ENCODE data around the gene ATP5MK. TPM values are rescaled to one million over a fixed set of nuclear protein-coding genes. Genes with fewer than 3 reads are reported as not detected.

ATP5MK gene
- polyA plus RNA-seq, 1 of the 3 experiments (the other 2 are of a cell fraction) = 408 TPM

- H3K4me1 ChIP-seq (ENCODE audit: control insufficient read depth in 1 of 2, insufficient read depth in 2 of 2, low read depth in 1 of 2, low read length in 1 of 2) = no peaks in the 10 kb centered on the region; a peak in 1 of 4 replicates
Measured at GRCh38 chr10:103444478-103444877, 48.2 kb upstream of the ATP5MK start.

DNA sequence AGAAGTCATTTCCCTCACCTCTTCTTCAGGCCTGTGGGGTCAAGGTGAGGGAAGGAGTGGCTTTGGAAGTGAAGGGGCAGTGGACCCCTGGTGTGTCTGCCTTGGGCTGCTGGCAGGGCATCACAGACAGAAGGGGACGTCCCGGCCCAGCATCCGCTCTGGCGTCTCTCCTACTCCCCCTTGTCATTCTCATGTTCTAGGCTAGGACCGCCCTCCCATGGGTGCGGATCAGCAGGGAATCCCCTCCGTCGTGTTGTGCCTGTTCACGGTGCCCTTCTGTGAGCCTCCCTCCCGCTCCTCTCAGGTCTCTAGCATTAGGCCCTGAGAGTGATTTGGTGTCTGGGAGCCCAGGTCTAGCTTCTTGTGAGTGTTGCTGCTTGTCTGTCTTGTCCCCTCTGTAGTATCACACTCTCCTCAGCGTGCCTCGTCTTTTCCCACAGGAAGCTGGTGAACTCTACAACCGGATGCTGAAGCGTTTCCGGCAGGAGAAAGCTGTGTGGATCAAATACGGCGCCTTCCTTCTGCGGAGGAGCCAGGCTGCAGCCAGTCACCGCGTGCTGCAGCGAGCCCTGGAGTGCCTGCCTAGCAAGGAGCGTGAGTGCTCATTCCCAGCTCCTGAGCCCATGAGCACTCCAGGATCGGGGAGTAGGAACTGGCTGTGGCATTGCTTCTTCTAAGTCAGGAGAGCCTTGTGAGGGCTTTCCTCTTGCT is 47.4 kb upstream of the ATP5MK start:
- CTCF ChIA-PET = interaction anchor here (1.3 to 3.2 kb wide), 2 partner anchors 27 to 42 kb away, joined by 6 to 17 read pairs; no protein-coding TSS in a partner anchor
- no peak for DNase-seq

More at GRCh38 chr10:103444478-103444877, 48.2 kb upstream of the ATP5MK start:
- POLR2A ChIA-PET = no interaction called here
- Histone ChIP-seq H3K27ac (ENCODE audit: low read depth in 2 of 2, low read length in 1 of 2) (no peak overlapping the region), H3K27me3 (ENCODE audit: insufficient read depth) (no peaks in the 10 kb centered on the region), H3K4me2 (no peak overlapping the region), H3K9me2 (no peaks in the 10 kb centered on the region), H3K36me3 (replicated peaks in 1 of 2; ENCODE audit: control insufficient read depth in 1 of 2, insufficient read depth in 2 of 2, low read length in 1 of 2) (peaks cover 50 to 78% of the 10 kb centered on the region in 2 experiments), H3F3A (replicated peaks; ENCODE audit: insufficient read depth) (peaks cover 5% of the 10 kb centered on the region), H4K20me1 (ENCODE audit: insufficient read depth) (no peaks in the 10 kb centered on the region), H2AFZ (ENCODE audit: low read depth) (no peak overlapping the region), H3K9ac (no peak overlapping the region), H3K79me2 (ENCODE audit: insufficient read depth) (no peaks in the 10 kb centered on the region), H3K4me3 (ENCODE audit: low read depth in 2 of 2, low read length in 1 of 2) (no peak overlapping the region), H3K9me3 (no peaks in the 10 kb centered on the region)
- 100% methylated on average over 2 of the region's 10 CpGs for WGBS (ENCODE audit: low lambda C conversion rate)
- CTCF ChIA-PET = interaction anchor here (0.7 to 3.2 kb wide), 3 partner anchors 13 to 242 kb away, joined by 3 to 17 read pairs (median 3); no protein-coding TSS in a partner anchor
- TF ChIP-seq GATA2 (CRISPR knock-in tag; IDR thresholded peaks at IDR 0.05) (no peak), MXI1 (IDR thresholded peaks at IDR 0.05; ENCODE audit: low read depth, low read length) (no peak)
- no peak for DNase-seq

More for the DNA sequence above, 47.4 kb upstream of the ATP5MK start:
- Histone ChIP-seq H3K4me1 (ENCODE audit: control insufficient read depth in 1 of 2, insufficient read depth in 2 of 2, low read depth in 1 of 2, low read length in 1 of 2) (no peaks in the 10 kb centered on the region), H4K20me1 (ENCODE audit: insufficient read depth) (no peaks in the 10 kb centered on the region), H3K27me3 (ENCODE audit: insufficient read depth) (no peaks in the 10 kb centered on the region), H3K9me2 (no peaks in the 10 kb centered on the region), H3K36me3 (replicated peaks in 1 of 2; ENCODE audit: control insufficient read depth in 1 of 2, insufficient read depth in 2 of 2, low read length in 1 of 2) (peaks cover 50 to 78% of the 10 kb centered on the region in 2 experiments), H2AFZ (ENCODE audit: low read depth) (no peak overlapping the region), H3K9me3 (no peaks in the 10 kb centered on the region), H3F3A (replicated peaks; ENCODE audit: insufficient read depth) (peaks cover 5% of the 10 kb centered on the region), H3K4me2 (no peak overlapping the region), H3K9ac (no peak overlapping the region), H3K27ac (ENCODE audit: low read depth in 2 of 2, low read length in 1 of 2) (no peak overlapping the region), H3K79me2 (ENCODE audit: insufficient read depth) (no peaks in the 10 kb centered on the region), H3K4me3 (ENCODE audit: low read depth in 2 of 2, low read length in 1 of 2) (no peak overlapping the region)
- POLR2A ChIA-PET = no interaction called here
- WGBS (ENCODE audit: low lambda C conversion rate) = 97% methylated on average over 21 of the region's 23 CpGs
- TF ChIP-seq YY1 (IDR thresholded peaks at IDR 0.05; ENCODE audit: low read depth) (no peak), CHD2 (IDR thresholded peaks at IDR 0.05; ENCODE audit: low read length, partially characterized antibody) (no peak), TAF1 (IDR thresholded peaks at IDR 0.05; ENCODE audit: borderline replicate concordance, low read depth, low read length) (no peak), TCF12 (IDR thresholded peaks at IDR 0.05) (no peak), RAD21 (IDR thresholded peaks at IDR 0.05; ENCODE audit: low read length) (no peak), FOXM1 (IDR thresholded peaks at IDR 0.05; ENCODE audit: low read depth) (no peak), NFIC (IDR thresholded peaks at IDR 0.05; ENCODE audit: borderline replicate concordance) (no peak), POLR2AphosphoS5 (IDR thresholded peaks at IDR 0.05; ENCODE audit: low read depth, low read length) (no peak), SMC3 (IDR thresholded peaks at IDR 0.05; ENCODE audit: low read depth, low read length) (no peak), ZBTB33 (IDR thresholded peaks at IDR 0.05; ENCODE audit: borderline replicate concordance, low read depth) (no peak), SIN3A (IDR thresholded peaks at IDR 0.05; ENCODE audit: borderline replicate concordance, low read depth, low read length) (no peak), MXI1 (IDR thresholded peaks at IDR 0.05; ENCODE audit: low read depth, low read length) (no peak), RXRA (IDR thresholded peaks at IDR 0.05; ENCODE audit: borderline replicate concordance, low read depth) (no peak), IRF3 (IDR thresholded peaks at IDR 0.05; ENCODE audit: low read depth, low read length) (no peak), RCOR1 (IDR thresholded peaks at IDR 0.05; ENCODE audit: low read length) (no peak), NRF1 (IDR thresholded peaks at IDR 0.05; ENCODE audit: low read depth, low read length) (no peak)
